Neuronal stem cell (in vitro differentiated cells): ENCODE measurements around the gene C12orf50.

Source experiments
- DNase-seq: peaks from one replicate; pipeline ENCODE4 v3.0.0-alpha.2; 2013; ENCODE audit warnings: low spot score
- H2AFZ ChIP-seq: one replicate; pipeline ENCODE4 v1.6.1; 2013; ENCODE audit warnings: mild to moderate bottlenecking, low read length, inconsistent platforms
- H2AK5ac ChIP-seq: 2 replicates; pipeline ENCODE4 v1.6.1; 2013; ENCODE audit warnings: low read depth, mild to moderate bottlenecking, inconsistent platforms, low read length, moderate library complexity, mixed read lengths
- H2BK120ac ChIP-seq: 2 replicates; pipeline ENCODE4 v1.6.1; 2013; ENCODE audit warnings: low read depth, mild to moderate bottlenecking, inconsistent platforms, low read length, moderate library complexity, mixed read lengths
- H2BK12ac ChIP-seq: one replicate; pipeline ENCODE4 v1.6.1; 2013; ENCODE audit warnings: low read length, inconsistent platforms
- H2BK15ac ChIP-seq: 2 replicates; pipeline ENCODE4 v1.6.1; 2013; ENCODE audit warnings: mild to moderate bottlenecking, low read length, inconsistent platforms, mixed read lengths
- H2BK5ac ChIP-seq: one replicate; pipeline ENCODE4 v1.6.1; 2013; ENCODE audit warnings: inconsistent platforms, mild to moderate bottlenecking, low read length, moderate library complexity
- H3K14ac ChIP-seq: one replicate; pipeline ENCODE4 v1.6.1; 2013; ENCODE audit warnings: low read length, inconsistent platforms
- H3K18ac ChIP-seq: 2 replicates; pipeline ENCODE4 v1.6.1; 2013; ENCODE audit warnings: low read length, inconsistent platforms
- H3K23ac ChIP-seq: 2 replicates; pipeline ENCODE4 v1.6.1; 2013; ENCODE audit warnings: low read depth, mild to moderate bottlenecking, mixed read lengths, low read length, inconsistent platforms; ENCODE audit not compliant: poor library complexity
- H3K27ac ChIP-seq: replicated peaks from 3 replicates; pipeline ENCODE4 v1.5.1; 2013; ENCODE audit warnings: low read length, inconsistent platforms
- H3K27me3 ChIP-seq, 3 experiments: 2 replicates each; pipeline ENCODE4 v1.6.1; 2013; ENCODE audit warnings: low read length in 3 of 3, mild to moderate bottlenecking in 2 of 3, inconsistent platforms in 1 of 3, low read depth in 1 of 3, mixed read lengths in 1 of 3, moderate library complexity in 1 of 3; ENCODE audit not compliant: control insufficient read depth in 3 of 3, insufficient read depth in 3 of 3
- H3K36me3 ChIP-seq, 2 donors: replicated peaks in 1 of 2; 2 replicates each; pipeline ENCODE4 v1.6.1; 2013; ENCODE audit warnings: low read length in 2 of 2; ENCODE audit not compliant: control insufficient read depth in 2 of 2, insufficient read depth in 2 of 2
- H3K4ac ChIP-seq: 2 replicates; pipeline ENCODE4 v1.6.1; 2013; ENCODE audit warnings: inconsistent platforms, mild to moderate bottlenecking, low read length, moderate library complexity
- H3K4me1 ChIP-seq, 2 donors: 1 replicate in 1 of 2; 2 replicates in 1 of 2; pipeline ENCODE4 v1.6.1; 2013; ENCODE audit warnings: low read length in 2 of 2, low read depth in 1 of 2; ENCODE audit not compliant: control insufficient read depth in 2 of 2, insufficient read depth in 1 of 2
- H3K4me2 ChIP-seq: one replicate; pipeline ENCODE4 v1.6.1; 2013; ENCODE audit warnings: mild to moderate bottlenecking, low read length, inconsistent platforms; ENCODE audit not compliant: insufficient read depth, poor library complexity, severe bottlenecking
- H3K4me3 ChIP-seq, 2 donors: 2 replicates each; pipeline ENCODE4 v1.5.1; 2013; ENCODE audit warnings: low read length in 2 of 2, mild to moderate bottlenecking in 2 of 2, inconsistent platforms in 1 of 2, moderate library complexity in 1 of 2
- H3K79me1 ChIP-seq: one replicate; pipeline ENCODE4 v1.6.1; 2013; ENCODE audit warnings: low read depth, mild to moderate bottlenecking, inconsistent platforms, low read length, moderate library complexity
- H3K9ac ChIP-seq: one replicate; pipeline ENCODE4 v1.6.1; 2013; ENCODE audit warnings: mild to moderate bottlenecking, low read depth, low read length, inconsistent platforms; ENCODE audit not compliant: poor library complexity
- H3K9me3 ChIP-seq, 2 donors: replicated peaks in 1 of 2; 2 replicates each; pipeline versions ENCODE3 to v1.6.1; 2013; ENCODE audit warnings: low read length in 2 of 2, mild to moderate bottlenecking in 2 of 2, inconsistent platforms in 1 of 2, low read depth in 1 of 2, mixed read lengths in 1 of 2, moderate library complexity in 1 of 2; ENCODE audit not compliant: control insufficient read depth in 2 of 2, insufficient read depth in 1 of 2
- H4K8ac ChIP-seq: one replicate; pipeline ENCODE4 v1.6.1; 2013; ENCODE audit warnings: low read depth, mild to moderate bottlenecking, inconsistent platforms, low read length, moderate library complexity
- H4K91ac ChIP-seq: one replicate; pipeline ENCODE4 v1.6.1; 2013; ENCODE audit warnings: low read length, low read depth, mild to moderate bottlenecking, inconsistent platforms; ENCODE audit not compliant: poor library complexity
- WGBS, 2 donors: extraction: QIAGEN DNeasy Blood & Tissue Kit; methylation state at CpG; one replicate each; pipeline ENCODE4 v1.1.7; 2013; ENCODE audit warnings: missing lambda C conversion rate in 2 of 2, mixed read lengths in 1 of 2; ENCODE audit not compliant: insufficient read length in 2 of 2, insufficient replicate concordance in 1 of 2; ENCODE audit errors: extremely low coverage in 2 of 2; 5-methylcytosine and 5-hydroxymethylcytosine counted together

C12orf50 gene

DNA sequence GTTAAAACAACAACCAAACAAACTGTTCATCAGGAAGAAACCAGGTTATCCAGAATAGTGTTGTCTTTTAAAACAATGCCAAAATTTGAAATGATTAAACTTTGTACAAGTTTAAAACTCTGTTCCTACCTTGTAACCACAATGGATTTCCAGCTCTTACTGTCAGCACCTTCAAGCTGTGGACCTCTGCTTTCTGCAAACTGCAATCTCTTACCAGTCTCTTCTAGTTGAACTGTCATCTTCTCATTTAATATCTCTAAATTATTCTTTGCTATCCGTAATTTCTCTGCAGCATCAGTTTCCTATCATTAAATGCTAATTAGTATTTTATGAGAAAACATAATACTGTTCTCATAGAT, 29.5 kb upstream of the C12orf50 start:
- no peak for DNase-seq
- Histone ChIP-seq H4K8ac (no peak overlapping the region), H2BK5ac (no peak overlapping the region), H3K23ac (no peak overlapping the region), H3K4me1 (no peaks in the 10 kb centered on the region), H2AK5ac (no peak overlapping the region), H3K14ac (no peak overlapping the region), H2AFZ (no peak overlapping the region), H3K27ac (no peak overlapping the region), H3K79me1 (no peaks in the 10 kb centered on the region), H3K18ac (no peak overlapping the region), H3K9ac (no peak overlapping the region), H3K27me3 (no peaks in the 10 kb centered on the region), H2BK15ac (no peak overlapping the region), H3K36me3 (peaks cover 2 to 68% of the 10 kb centered on the region in 2 donors), H4K91ac (no peak overlapping the region), H3K4me3 (no peak overlapping the region), H3K4me2 (no peak overlapping the region), H2BK120ac (no peak overlapping the region), H3K9me3 (no peaks in the 10 kb centered on the region), H2BK12ac (no peak overlapping the region), H3K4ac (no peak overlapping the region)
- WGBS, 2 donors = no CpG with 5 or more reads among the region's 1 CpG

GRCh38 chr12:88057994-88058718, 29.0 kb upstream of the C12orf50 start:
- no peak overlapping the region for H2BK120ac ChIP-seq
- no peak overlapping the region for H2BK12ac ChIP-seq
- H2AK5ac ChIP-seq = no peak overlapping the region
- H3K9me3 ChIP-seq = no peaks in the 10 kb centered on the region
- no CpG with 5 or more reads among the region's 4 CpGs for WGBS, 2 donors
- H3K27ac ChIP-seq = no peak overlapping the region
- no peak overlapping the region for H3K18ac ChIP-seq
- H2AFZ ChIP-seq = no peak overlapping the region
- peaks cover 2 to 69% of the 10 kb centered on the region in 2 donors for H3K36me3 ChIP-seq
- H3K4me2 ChIP-seq = no peak overlapping the region
- no peak overlapping the region for H3K4me3 ChIP-seq
- H3K27me3 ChIP-seq = no peaks in the 10 kb centered on the region
- H4K8ac ChIP-seq = no peak overlapping the region
- H3K79me1 ChIP-seq = no peaks in the 10 kb centered on the region
- no peak overlapping the region for H3K14ac ChIP-seq
- H3K4me1 ChIP-seq = no peaks in the 10 kb centered on the region
- no peak overlapping the region for H4K91ac ChIP-seq
- no peak overlapping the region for H2BK15ac ChIP-seq
- no peak overlapping the region for H3K9ac ChIP-seq
- no peak overlapping the region for H3K4ac ChIP-seq
- H3K23ac ChIP-seq = no peak overlapping the region
- DNase-seq = no peak
- no peak overlapping the region for H2BK5ac ChIP-seq

GRCh38 chr12:88056571-88056970, 27.4 kb upstream of the C12orf50 start:
- H3K4ac ChIP-seq = no peak overlapping the region
- H2AFZ ChIP-seq = no peak overlapping the region
- no peak overlapping the region for H4K91ac ChIP-seq
- no peak overlapping the region for H4K8ac ChIP-seq
- no peak overlapping the region for H3K27ac ChIP-seq
- no peaks in the 10 kb centered on the region for H3K4me1 ChIP-seq
- H3K18ac ChIP-seq = no peak overlapping the region
- H3K4me3 ChIP-seq = no peak overlapping the region
- H3K23ac ChIP-seq = no peak overlapping the region
- no peak overlapping the region for H2BK5ac ChIP-seq
- H2BK120ac ChIP-seq = no peak overlapping the region
- H2BK12ac ChIP-seq = no peak overlapping the region
- no peak overlapping the region for H3K9ac ChIP-seq
- no CpG with 5 or more reads among the region's 2 CpGs for WGBS, 2 donors
- no peak overlapping the region for H3K14ac ChIP-seq
- H3K9me3 ChIP-seq = no peaks in the 10 kb centered on the region
- no peaks in the 10 kb centered on the region for H3K79me1 ChIP-seq
- no peak for DNase-seq
- H2AK5ac ChIP-seq = no peak overlapping the region
- no peak overlapping the region for H3K4me2 ChIP-seq
- peaks cover 2 to 68% of the 10 kb centered on the region in 2 donors for H3K36me3 ChIP-seq
- no peaks in the 10 kb centered on the region for H3K27me3 ChIP-seq
- H2BK15ac ChIP-seq = no peak overlapping the region

- no peak overlapping the region for H3K14ac ChIP-seq
- H4K91ac ChIP-seq = no peak overlapping the region
- no peak overlapping the region for H2AK5ac ChIP-seq
- no peak overlapping the region for H2BK12ac ChIP-seq
- H3K4me2 ChIP-seq = no peak overlapping the region
- H3K9me3 ChIP-seq = no peaks in the 10 kb centered on the region
- H3K79me1 ChIP-seq = no peaks in the 10 kb centered on the region
- H3K4me3 ChIP-seq = no peak overlapping the region
- H3K27me3 ChIP-seq = no peaks in the 10 kb centered on the region
- no CpG with 5 or more reads among the region's 1 CpG for WGBS, 2 donors
- H4K8ac ChIP-seq = no peak overlapping the region
- DNase-seq = no peak
- no peak overlapping the region for H3K27ac ChIP-seq
- H3K18ac ChIP-seq = no peak overlapping the region
- no peak overlapping the region for H2AFZ ChIP-seq
- H3K4me1 ChIP-seq = no peaks in the 10 kb centered on the region
- no peak overlapping the region for H3K4ac ChIP-seq
- H3K23ac ChIP-seq = no peak overlapping the region
- H3K36me3 ChIP-seq = peaks cover 3 to 79% of the 10 kb centered on the region in 2 donors
- no peak overlapping the region for H2BK120ac ChIP-seq
- H2BK15ac ChIP-seq = no peak overlapping the region
- H3K9ac ChIP-seq = no peak overlapping the region
- H2BK5ac ChIP-seq = no peak overlapping the region
Observed at GRCh38 chr12:88052686-88053085, 23.5 kb upstream of the C12orf50 start.
